Activated CD4-positive, alpha-beta T cell treated with anti-CD3 and anti-CD28 coated beads for 36 hours (primary cell): Measurements from ENCODE around the gene DNAL4. TPM values are rescaled to one million over a fixed set of nuclear protein-coding genes. Genes with fewer than 3 reads are reported as not detected.

Experiments used
- ATAC-seq: fragments of 200-7000 bp; cut with Tn5 transposase; one replicate; pipeline ENCODE4 v1.10.0; 2021; ENCODE audit warnings: mild to moderate bottlenecking, moderate library complexity
- CTCF ChIA-PET: fragments of 350-600 bp; sonication (Branson Sonifier 250); formaldehyde crosslinking; loops from one replicate; lab custom pipeline; 2021; ENCODE audit warnings: antibody characterized with exemption; lab: Charles Lee
- POLR2A ChIA-PET: fragments of 350-600 bp; sonication (Branson Sonifier 250); formaldehyde crosslinking; loops from one replicate; lab custom pipeline; 2021; ENCODE audit warnings: antibody characterized with exemption, inconsistent platforms; lab: Charles Lee
- DNase-seq: peaks from one replicate; pipeline ENCODE4 v3.0.0-alpha.2; 2020
- H3K27ac Mint-ChIP-seq: one replicate; pipeline ENCODE4 v1.8.0; 2021; ENCODE audit warnings: mixed read lengths
- H3K27me3 Mint-ChIP-seq: one replicate; pipeline ENCODE4 v1.8.0; 2021; ENCODE audit warnings: mixed read lengths
- H3K36me3 Mint-ChIP-seq: one replicate; pipeline ENCODE4 v1.8.0; 2021; ENCODE audit warnings: low read depth, mixed read lengths
- H3K4me1 Mint-ChIP-seq: one replicate; pipeline ENCODE4 v1.8.0; 2021; ENCODE audit warnings: mixed read lengths
- H3K4me3 Mint-ChIP-seq: one replicate; pipeline ENCODE4 v1.8.0; 2021; ENCODE audit warnings: mild to moderate bottlenecking, moderate library complexity, mixed read lengths
- H3K9me3 Mint-ChIP-seq: one replicate; pipeline ENCODE4 v1.8.0; 2021; ENCODE audit warnings: low read depth, mixed read lengths
- intact Hi-C, 2 experiments: fragments of 100-400 bp; cut with DNase I in 1 of 2; cut with micrococcal nuclease in 1 of 2; formaldehyde crosslinking; loops; one replicate each; pipeline versions ENCODE4 v1.14.2 to v1.15.1; 2022 to 2024; cut with DNase I, micrococcal nuclease
- total RNA-seq, 2 experiments: library from RNA; stranded (reverse); gene quantifications; one replicate each; pipeline ENCODE4 v1.2.3, GENCODE V29; 2021

DNAL4 gene
- total RNA-seq, 2 experiments from 2014 or later = 7.4 to 8.0 TPM

- H3K4me1 Mint-ChIP-seq = peaks cover 44% of the 10 kb centered on the region
- peak overlapping the region; percentile 87 for H3K27ac Mint-ChIP-seq
- no peaks in the 10 kb centered on the region for H3K27me3 Mint-ChIP-seq
- DNase-seq (no peak), ATAC-seq (no peak)
- intact Hi-C loops = loop anchor here (2.0 to 10.0 kb wide), 12 partner anchors 35 to 1083 kb away; partner anchors contain the start of genes APOBEC3C (in 1 of the 2), CBX7 (in 1 of the 2), DMC1 (in 1 of the 2) and DNAL4 (in 1 of the 2)
- H3K9me3 Mint-ChIP-seq = no peaks in the 10 kb centered on the region
- H3K4me3 Mint-ChIP-seq = peak overlapping the region; percentile 83
- H3K36me3 Mint-ChIP-seq = peaks cover 18% of the 10 kb centered on the region
- ChIA-PET POLR2A (no interaction called here), CTCF (interaction anchor here (3.0 kb wide), 1 partner anchor 12 kb away, joined by 22 read pairs; no protein-coding TSS in a partner anchor)
Observed at GRCh38 chr22:38757464-38757757, 36.5 kb downstream of the DNAL4 start.

DNA sequence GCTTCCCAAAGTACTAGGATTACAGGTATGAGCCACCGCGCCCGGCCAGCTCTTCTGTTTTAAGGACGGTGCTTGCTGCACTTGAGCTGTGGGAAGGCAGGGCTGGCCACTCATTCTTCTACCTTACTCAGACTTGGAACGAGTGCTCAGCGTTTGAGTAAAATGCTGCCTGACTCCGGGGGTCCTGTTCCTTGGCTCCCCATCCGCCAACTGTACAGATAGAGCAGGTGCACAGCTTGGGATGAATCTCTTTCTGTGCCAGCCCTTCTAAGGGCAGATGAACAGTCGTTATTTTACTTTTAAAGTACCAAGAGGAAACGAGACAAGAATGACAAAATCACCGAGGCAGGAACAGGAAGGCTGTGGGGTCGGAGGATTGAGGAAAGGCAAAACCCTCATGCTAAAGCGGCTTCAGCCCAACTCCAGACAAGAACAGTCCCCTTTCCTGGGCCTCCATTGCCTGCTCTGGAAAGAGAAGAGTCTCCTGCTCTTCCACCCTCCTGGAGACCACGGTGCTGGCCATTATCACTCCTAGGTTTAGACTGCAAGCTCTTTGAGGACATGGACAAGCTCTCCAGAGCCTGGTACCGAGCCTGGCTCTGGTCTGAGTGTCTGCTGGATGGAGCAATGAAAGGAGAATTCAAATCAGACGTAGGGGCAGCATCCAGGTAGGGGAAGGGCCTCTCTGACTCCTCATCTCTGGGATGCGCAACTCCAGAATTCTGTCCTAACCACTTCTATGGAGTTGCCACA, 37.1 kb downstream of the DNAL4 start:
- DNase-seq (peak; percentile 68), ATAC-seq (peak; percentile 9)
- Mint-ChIP-seq H3K36me3 (peaks cover 23% of the 10 kb centered on the region), H3K27me3 (no peaks in the 10 kb centered on the region), H3K4me3 (peak overlapping the region; percentile 83), H3K9me3 (no peaks in the 10 kb centered on the region), H3K27ac (peak overlapping the region; percentile 87), H3K4me1 (peaks cover 49% of the 10 kb centered on the region)
- CTCF ChIA-PET = interaction anchor here (0.8 to 1.4 kb wide), 3 partner anchors 11 to 114 kb away, joined by 3 to 5 read pairs (median 3); no protein-coding TSS in a partner anchor
- intact Hi-C loops = loop anchor here (1.0 to 10.0 kb wide), 15 partner anchors 35 to 1082 kb away; partner anchors contain the start of genes DNAL4 (in 2 of the 2), GTPBP1 (in 2 of the 2), APOBEC3C (in 1 of the 2) and CBX6 (in 1 of the 2)
- POLR2A ChIA-PET = interaction anchor here (1.2 kb wide), 1 partner anchor 10 kb away, joined by 3 read pairs; no protein-coding TSS in a partner anchor

DNA sequence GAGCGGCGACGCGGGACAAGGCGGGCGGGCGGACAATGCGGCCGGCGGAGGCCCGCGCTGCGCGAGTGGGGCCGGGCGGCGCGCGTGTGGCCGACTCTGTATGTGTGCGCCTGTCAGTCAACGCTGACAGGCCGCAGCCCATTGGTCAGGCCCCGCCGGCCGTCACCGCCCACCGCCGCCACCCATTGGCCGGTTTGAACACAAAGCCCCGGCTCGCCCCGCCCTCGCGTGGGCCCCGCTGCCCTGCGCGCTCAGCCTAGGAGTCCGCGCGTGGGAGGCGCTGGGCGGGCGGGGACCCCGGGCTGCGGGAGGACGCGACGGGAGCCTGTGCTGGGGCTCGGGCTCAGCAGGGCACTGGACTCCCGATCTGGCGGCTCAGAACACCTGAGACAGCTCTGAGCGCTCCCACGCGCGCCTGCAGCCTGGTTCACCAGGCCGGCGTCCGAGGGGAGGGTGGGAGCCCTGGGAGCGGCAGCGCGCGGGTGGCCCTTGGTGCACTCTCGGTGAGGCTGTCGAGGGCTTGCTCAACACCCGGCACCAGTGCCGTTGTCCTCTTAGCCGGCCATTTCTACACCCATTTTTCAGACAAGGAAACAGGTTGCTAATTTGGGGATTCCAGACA, 37.9 kb downstream of the DNAL4 start, which contains the start of gene SUN2:
TSS of gene SUN2 (minus strand) at position 88 of the 622 bp plus-strand sequence. CDS start 3,370 bp downstream, outside the sequence.
- POLR2A ChIA-PET = interaction anchor here (1.2 kb wide), 1 partner anchor 9 kb away, joined by 3 read pairs; no protein-coding TSS in a partner anchor
- DNase-seq (peak; percentile 96), ATAC-seq (peak; percentile 74)
- Mint-ChIP-seq H3K4me1 (peaks cover 58% of the 10 kb centered on the region), H3K9me3 (no peaks in the 10 kb centered on the region), H3K27me3 (no peaks in the 10 kb centered on the region), H3K36me3 (peaks cover 32% of the 10 kb centered on the region), H3K4me3 (peak within 1 kb of the TSS; percentile 92), H3K27ac (peak within 1 kb of the TSS; percentile 94)
- intact Hi-C loops = loop anchor here (1.0 to 10.0 kb wide), 18 partner anchors 36 to 1081 kb away; partner anchors contain the start of genes DNAL4 (in 2 of the 2), GTPBP1 (in 2 of the 2), APOBEC3C (in 1 of the 2) and CBX6 (in 1 of the 2)
- CTCF ChIA-PET = interaction anchor here (0.8 to 1.4 kb wide), 3 partner anchors 12 to 114 kb away, joined by 3 to 5 read pairs (median 3); no protein-coding TSS in a partner anchor

GRCh38 chr22:38755155-38755910, 38.6 kb downstream of the DNAL4 start:
- peak overlapping the region; percentile 92 for H3K4me3 Mint-ChIP-seq
- peaks cover 37% of the 10 kb centered on the region for H3K36me3 Mint-ChIP-seq
- no peaks in the 10 kb centered on the region for H3K9me3 Mint-ChIP-seq
- CTCF ChIA-PET = interaction anchor here (1.4 kb wide), 1 partner anchor 115 kb away, joined by 5 read pairs; no protein-coding TSS in a partner anchor
- H3K27me3 Mint-ChIP-seq = no peaks in the 10 kb centered on the region
- intact Hi-C loops = loop anchor here (1.0 to 10.0 kb wide), 11 partner anchors 37 to 1081 kb away; partner anchors contain the start of genes APOBEC3C (in 1 of the 2), CBX7 (in 1 of the 2), CBY1 (in 1 of the 2) and DNAL4 (in 1 of the 2)
- H3K4me1 Mint-ChIP-seq = peaks cover 63% of the 10 kb centered on the region
- POLR2A ChIA-PET = interaction anchor here (1.2 kb wide), 2 partner anchors 8 to 49 kb away, joined by 3 to 4 read pairs; no protein-coding TSS in a partner anchor
- ATAC-seq (peak; percentile 6), DNase-seq (peak; percentile 77)
- H3K27ac Mint-ChIP-seq = peak overlapping the region; percentile 94

GRCh38 chr22:38754751-38755154, 39.2 kb downstream of the DNAL4 start:
- Mint-ChIP-seq H3K4me1 (peaks cover 69% of the 10 kb centered on the region), H3K36me3 (peaks cover 43% of the 10 kb centered on the region), H3K9me3 (no peaks in the 10 kb centered on the region), H3K27ac (peak overlapping the region; percentile 94), H3K27me3 (no peaks in the 10 kb centered on the region), H3K4me3 (peak overlapping the region; percentile 92)
- DNase-seq (peak; percentile 76), ATAC-seq (no peak)
- ChIA-PET CTCF (interaction anchor here (0.7 kb wide), 1 partner anchor 1271 kb away, joined by 4 read pairs; no protein-coding TSS in a partner anchor), POLR2A (interaction anchor here (0.8 to 1.2 kb wide), 3 partner anchors 15 to 359 kb away, joined by 3 to 4 read pairs (median 3); no protein-coding TSS in a partner anchor)
- intact Hi-C loops = loop anchor here (1.0 to 10.0 kb wide), 11 partner anchors 38 to 1080 kb away; partner anchors contain the start of genes APOBEC3C (in 1 of the 2), CBX7 (in 1 of the 2), CBY1 (in 1 of the 2) and DNAL4 (in 1 of the 2)

- intact Hi-C loops = loop anchor here in 1 of 2 experiments (2.0 to 10.0 kb wide), 3 partner anchors 565 to 1079 kb away; partner anchors contain the start of genes LGALS1, PICK1 and RPL3
- H3K36me3 Mint-ChIP-seq = peaks cover 49% of the 10 kb centered on the region
- ATAC-seq = no peak
Observed at GRCh38 chr22:38753948-38754750, 39.8 kb downstream of the DNAL4 start.

GRCh38 chr22:38751422-38752346, 42.3 kb downstream of the DNAL4 start:
- peaks cover 62% of the 10 kb centered on the region for H3K36me3 Mint-ChIP-seq
- DNase-seq = peak; percentile 81
- no peaks in the 10 kb centered on the region for H3K27me3 Mint-ChIP-seq
- intact Hi-C loops = loop anchor here in 1 of 2 experiments (1.0 to 10.0 kb wide), 3 partner anchors 46 to 1077 kb away; partner anchors contain the start of genes GTPBP1, LGALS1 and PICK1
- ChIA-PET CTCF (interaction anchor here (0.6 to 2.8 kb wide), 8 partner anchors 9 to 478 kb away, joined by 3 to 12 read pairs (median 4); no protein-coding TSS in a partner anchor), POLR2A (interaction anchor here (0.6 to 2.6 kb wide), 8 partner anchors 9 to 335 kb away, joined by 3 to 10 read pairs (median 3); partner anchors contain the start of genes GTPBP1 and TOMM22)
- peak; percentile 30 for ATAC-seq
- peak overlapping the region; percentile 92 for H3K4me3 Mint-ChIP-seq
- no peaks in the 10 kb centered on the region for H3K9me3 Mint-ChIP-seq
- H3K27ac Mint-ChIP-seq = peak overlapping the region; percentile 96
- peaks cover 49% of the 10 kb centered on the region for H3K4me1 Mint-ChIP-seq

More at GRCh38 chr22:38753948-38754750, 39.8 kb downstream of the DNAL4 start:
- ChIA-PET POLR2A (interaction anchor here (0.8 to 2.6 kb wide), 4 partner anchors 15 to 359 kb away, joined by 3 to 6 read pairs (median 4); partner anchors contain the start of gene TOMM22), CTCF (interaction anchor here (0.7 to 0.9 kb wide), 2 partner anchors 29 to 1270 kb away, joined by 3 to 4 read pairs; no protein-coding TSS in a partner anchor)
- Mint-ChIP-seq H3K27ac (peak overlapping the region; percentile 94), H3K4me3 (peak overlapping the region; percentile 92), H3K4me1 (peaks cover 72% of the 10 kb centered on the region), H3K9me3 (no peaks in the 10 kb centered on the region), H3K27me3 (no peaks in the 10 kb centered on the region)
- peak; percentile 59 for DNase-seq

GRCh38 chr22:38751066-38751421, 42.9 kb downstream of the DNAL4 start:
- CTCF ChIA-PET = interaction anchor here (1.1 to 2.8 kb wide), 5 partner anchors 9 to 26 kb away, joined by 3 to 12 read pairs (median 7); no protein-coding TSS in a partner anchor
- intact Hi-C loops = loop anchor here in 1 of 2 experiments (10.0 kb wide), 2 partner anchors 696 to 1076 kb away; partner anchors contain the start of genes LGALS1 and PICK1
- Mint-ChIP-seq H3K27ac (peak overlapping the region; percentile 96), H3K4me3 (peak overlapping the region; percentile 92), H3K36me3 (peaks cover 62% of the 10 kb centered on the region), H3K4me1 (peaks cover 46% of the 10 kb centered on the region), H3K9me3 (no peaks in the 10 kb centered on the region), H3K27me3 (no peaks in the 10 kb centered on the region)
- DNase-seq = no peak
- no peak for ATAC-seq
- POLR2A ChIA-PET = interaction anchor here (0.7 to 2.0 kb wide), 2 partner anchors 13 to 17 kb away, joined by 3 to 10 read pairs; no protein-coding TSS in a partner anchor
